ENCODE results near the gene EPHA6. TPM values are rescaled to one million over a fixed set of nuclear protein-coding genes. Genes with fewer than 3 reads are reported as not detected.

Gene EPHA6
- total and polyA plus RNA-seq, 9 donors, result 2.0 to 20.9 (median 9.2) TPM

DNA sequence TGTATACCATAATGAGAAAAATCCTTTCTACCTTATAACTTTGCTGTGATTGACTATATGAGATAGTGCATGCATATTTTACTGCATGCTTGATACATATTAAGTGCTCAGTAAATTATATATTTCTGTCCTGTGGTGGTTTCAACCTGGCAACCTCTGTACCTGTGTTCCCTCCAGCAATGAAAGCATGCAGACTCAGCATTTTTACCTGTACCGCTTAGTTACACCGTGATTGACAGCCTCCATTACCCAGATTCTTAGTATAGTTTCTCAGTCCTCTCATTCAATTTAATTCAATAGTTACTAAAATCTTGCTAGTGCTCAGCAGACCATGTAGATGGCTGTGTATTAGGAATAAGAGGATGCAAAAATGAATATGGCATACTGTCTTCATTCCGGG is 386.0 kb downstream of the EPHA6 start:
- no peaks in the 10 kb centered on the region for H3K9me3 ChIP-seq
- H3K27me3 ChIP-seq, result no peaks in the 10 kb centered on the region
- intact Hi-C loops (cut with DNase I), result no loop called here
- no peak for DNase-seq
- TF ChIP-seq EP300 (IDR thresholded peaks at IDR 0.05), result no peak
- TF ChIP-seq, protein P1, sequence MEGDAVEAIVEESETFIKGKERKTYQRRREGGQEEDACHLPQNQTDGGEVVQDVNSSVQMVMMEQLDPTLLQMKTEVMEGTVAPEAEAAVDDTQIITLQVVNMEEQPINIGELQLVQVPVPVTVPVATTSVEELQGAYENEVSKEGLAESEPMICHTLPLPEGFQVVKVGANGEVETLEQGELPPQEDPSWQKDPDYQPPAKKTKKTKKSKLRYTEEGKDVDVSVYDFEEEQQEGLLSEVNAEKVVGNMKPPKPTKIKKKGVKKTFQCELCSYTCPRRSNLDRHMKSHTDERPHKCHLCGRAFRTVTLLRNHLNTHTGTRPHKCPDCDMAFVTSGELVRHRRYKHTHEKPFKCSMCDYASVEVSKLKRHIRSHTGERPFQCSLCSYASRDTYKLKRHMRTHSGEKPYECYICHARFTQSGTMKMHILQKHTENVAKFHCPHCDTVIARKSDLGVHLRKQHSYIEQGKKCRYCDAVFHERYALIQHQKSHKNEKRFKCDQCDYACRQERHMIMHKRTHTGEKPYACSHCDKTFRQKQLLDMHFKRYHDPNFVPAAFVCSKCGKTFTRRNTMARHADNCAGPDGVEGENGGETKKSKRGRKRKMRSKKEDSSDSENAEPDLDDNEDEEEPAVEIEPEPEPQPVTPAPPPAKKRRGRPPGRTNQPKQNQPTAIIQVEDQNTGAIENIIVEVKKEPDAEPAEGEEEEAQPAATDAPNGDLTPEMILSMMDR (IDR thresholded peaks at IDR 0.05), result no peak
- no peak for TF ChIP-seq POLR2A (IDR thresholded peaks at IDR 0.05)
- H3K36me3 ChIP-seq, result no peaks in the 10 kb centered on the region
- 91 to 97% (median 94%) methylated on average over 3 of the region's 3 CpGs for WGBS, 3 donors
- no peaks in the 10 kb centered on the region for H3K4me1 ChIP-seq (ENCODE audit: insufficient read depth)
- no peak overlapping the region for H3K27ac ChIP-seq
- no peak overlapping the region for H3K4me3 ChIP-seq

DNA sequence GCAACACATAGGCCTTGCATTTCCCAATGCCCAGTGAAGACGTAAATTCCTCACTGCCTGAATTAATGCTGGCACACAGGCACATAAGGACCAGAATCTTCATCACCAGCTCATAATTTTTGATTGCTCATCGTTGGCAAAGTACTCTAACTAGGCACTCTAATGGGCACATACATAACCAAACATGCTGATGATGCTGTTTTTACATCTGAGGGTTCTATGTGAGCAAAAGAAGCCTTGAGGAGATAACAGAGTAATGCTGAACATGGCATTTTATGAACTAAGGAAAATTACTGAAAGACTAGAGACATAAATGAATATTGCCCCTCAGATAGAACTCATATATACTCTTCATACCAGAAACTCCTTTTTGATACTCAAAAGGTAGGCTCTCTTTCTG is 387.4 kb downstream of the EPHA6 start:
- 79 to 91% (median 85%) methylated on average over 2 of the region's 2 CpGs for WGBS, 3 donors
- H3K9me3 ChIP-seq, result no peaks in the 10 kb centered on the region
- no peaks in the 10 kb centered on the region for H3K4me1 ChIP-seq (ENCODE audit: insufficient read depth)
- H3K27ac ChIP-seq, result no peak overlapping the region
- H3K27me3 ChIP-seq, result no peaks in the 10 kb centered on the region
- no peaks in the 10 kb centered on the region for H3K36me3 ChIP-seq
- TF ChIP-seq EP300 (IDR thresholded peaks at IDR 0.05) (no peak), POLR2A (IDR thresholded peaks at IDR 0.05) (no peak)
- TF ChIP-seq, protein P1 (IDR thresholded peaks at IDR 0.05), result no peak
- H3K4me3 ChIP-seq, result no peak overlapping the region
- intact Hi-C loops (cut with DNase I), result no loop called here
- no peak for DNase-seq

DNA sequence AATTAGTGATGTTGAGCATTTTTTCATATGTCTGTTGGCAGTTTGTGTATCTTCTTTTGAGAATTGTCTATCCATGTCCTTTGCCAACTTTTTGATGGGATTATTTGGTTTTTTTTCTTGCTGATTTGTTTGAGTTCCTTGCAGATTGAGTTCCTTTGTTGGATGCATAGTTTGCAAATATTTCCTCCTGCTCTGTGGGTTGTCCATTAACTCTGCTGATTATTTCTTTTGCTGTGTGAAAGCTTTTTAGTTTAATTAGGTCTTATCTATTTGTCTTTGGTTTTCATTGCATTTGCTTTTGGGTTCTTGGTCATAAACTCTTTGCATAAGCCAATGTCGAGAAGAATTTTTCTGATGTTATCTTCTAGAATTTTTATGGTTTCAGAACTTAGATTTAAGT is 414.6 kb downstream of the EPHA6 start:
- no peaks in the 10 kb centered on the region for H3K27me3 ChIP-seq
- no peaks in the 10 kb centered on the region for H3K9me3 ChIP-seq
- intact Hi-C loops (cut with DNase I), result no loop called here
- H3K4me1 ChIP-seq (ENCODE audit: insufficient read depth), result no peaks in the 10 kb centered on the region
- no peaks in the 10 kb centered on the region for H3K36me3 ChIP-seq
- no peak for TF ChIP-seq EP300 (IDR thresholded peaks at IDR 0.05)
- TF ChIP-seq, protein P1 (IDR thresholded peaks at IDR 0.05), result no peak
- no peak overlapping the region for H3K4me3 ChIP-seq
- no peak overlapping the region for H3K27ac ChIP-seq
- WGBS, 3 donors, result 77 to 85% (median 83%) methylated on average over 1 of the region's 1 CpG
- DNase-seq, result no peak

DNA sequence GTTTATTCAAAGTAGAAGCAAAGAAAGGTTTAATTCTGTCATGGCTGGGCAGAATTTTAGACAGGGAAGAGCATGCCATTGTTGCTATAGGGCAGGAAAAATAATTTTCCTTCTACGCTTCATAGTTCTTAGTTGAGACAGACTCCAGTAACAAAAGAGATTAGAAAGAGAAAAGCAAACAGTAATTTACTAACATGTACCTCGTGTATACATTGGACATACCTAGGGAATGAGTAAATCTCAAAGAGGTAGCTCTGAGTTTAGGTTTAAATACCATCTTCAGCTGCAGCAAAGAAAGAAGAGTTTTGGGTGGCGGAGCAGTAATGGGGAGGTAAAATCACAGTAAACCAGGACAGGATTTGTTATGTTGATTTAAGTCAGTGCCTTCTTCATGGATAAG is 416.1 kb downstream of the EPHA6 start:
- TF ChIP-seq EP300 (IDR thresholded peaks at IDR 0.05) (no peak), POLR2A (IDR thresholded peaks at IDR 0.05) (no peak)
- TF ChIP-seq, protein P1 (IDR thresholded peaks at IDR 0.05), result no peak
- H3K9me3 ChIP-seq, result no peaks in the 10 kb centered on the region
- WGBS, 3 donors, result 89 to 92% (median 92%) methylated on average over 3 of the region's 3 CpGs
- no peaks in the 10 kb centered on the region for H3K36me3 ChIP-seq
- H3K4me1 ChIP-seq (ENCODE audit: insufficient read depth), result no peaks in the 10 kb centered on the region
- DNase-seq, result no peak
- H3K27me3 ChIP-seq, result no peaks in the 10 kb centered on the region
- H3K4me3 ChIP-seq, result no peak overlapping the region
- intact Hi-C loops (cut with DNase I), result no loop called here
- H3K27ac ChIP-seq, result no peak overlapping the region
